GM18517 (cell line): ENCODE data around the gene ERG.

Experiments used
- ATAC-seq: cut with Tn5 transposase; IDR thresholded peaks from one replicate; pipeline ENCODE4 v1.9.1; 2021; ENCODE audit warnings: mild to moderate bottlenecking, moderate library complexity; ENCODE audit not compliant: unreplicated experiment

ERG gene, protein sequence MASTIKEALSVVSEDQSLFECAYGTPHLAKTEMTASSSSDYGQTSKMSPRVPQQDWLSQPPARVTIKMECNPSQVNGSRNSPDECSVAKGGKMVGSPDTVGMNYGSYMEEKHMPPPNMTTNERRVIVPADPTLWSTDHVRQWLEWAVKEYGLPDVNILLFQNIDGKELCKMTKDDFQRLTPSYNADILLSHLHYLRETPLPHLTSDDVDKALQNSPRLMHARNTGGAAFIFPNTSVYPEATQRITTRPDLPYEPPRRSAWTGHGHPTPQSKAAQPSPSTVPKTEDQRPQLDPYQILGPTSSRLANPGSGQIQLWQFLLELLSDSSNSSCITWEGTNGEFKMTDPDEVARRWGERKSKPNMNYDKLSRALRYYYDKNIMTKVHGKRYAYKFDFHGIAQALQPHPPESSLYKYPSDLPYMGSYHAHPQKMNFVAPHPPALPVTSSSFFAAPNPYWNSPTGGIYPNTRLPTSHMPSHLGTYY

DNA sequence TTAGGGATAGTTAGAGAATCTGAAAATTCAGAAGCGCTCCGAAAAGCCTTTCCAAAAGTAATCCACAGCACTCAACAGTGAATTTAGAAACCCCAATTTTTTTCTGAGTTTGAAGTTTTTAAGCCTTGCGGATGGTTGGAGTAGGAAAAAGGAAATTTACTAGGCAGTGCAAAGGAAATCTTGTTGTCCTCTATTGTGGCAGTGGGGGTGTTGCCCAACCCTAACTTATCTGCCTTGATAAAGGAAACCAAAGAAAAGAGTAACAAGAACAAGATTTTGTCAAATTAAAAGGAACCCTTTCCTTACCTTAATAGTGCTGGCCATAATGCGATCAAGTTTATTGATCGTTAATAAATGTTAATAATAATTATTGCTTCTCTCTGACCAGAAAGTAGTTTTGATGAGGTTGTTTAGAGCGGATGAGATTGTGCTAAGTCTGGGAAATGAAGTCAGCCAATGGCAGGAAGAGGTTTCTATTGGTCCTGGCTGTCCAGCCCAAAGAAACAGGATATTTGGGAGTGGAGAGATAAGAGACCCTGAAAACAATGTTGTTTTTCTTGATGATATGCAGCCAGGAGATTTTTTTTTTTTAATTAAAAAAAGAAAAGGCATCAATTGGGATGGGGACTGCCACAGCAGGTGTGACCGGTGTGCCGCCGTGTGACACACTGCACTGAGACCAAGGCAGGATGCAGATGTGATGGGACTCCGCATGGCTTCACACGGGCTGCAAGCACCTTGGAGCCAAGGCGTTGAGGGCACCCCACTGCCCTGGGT is at the start of gene ERG:
TSS of gene ERG (minus strand) at position 421 of the 777 bp plus-strand sequence. CDS start at position 324, 97 bp downstream.
- no peak for ATAC-seq

DNA sequence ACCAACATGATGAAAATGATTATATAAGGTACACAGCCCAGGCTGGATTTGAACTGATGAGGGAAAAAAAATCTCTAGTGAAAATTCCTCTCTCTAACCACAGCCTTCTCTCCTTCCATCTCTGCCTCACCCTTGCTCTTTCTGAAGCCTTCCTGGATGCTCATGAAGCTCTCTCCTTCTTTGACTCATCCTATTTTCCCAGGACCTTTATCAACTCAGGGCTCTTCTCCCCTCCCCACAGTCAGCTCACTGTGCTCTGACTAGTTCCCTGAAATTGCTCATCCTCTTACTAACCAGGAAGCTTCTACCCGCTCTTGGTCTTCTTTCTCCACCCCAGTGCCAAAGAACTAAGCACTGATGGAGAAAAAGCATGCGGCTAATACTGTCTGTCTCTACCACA is 46.4 kb upstream of the ERG start:
- ATAC-seq: no peak

DNA sequence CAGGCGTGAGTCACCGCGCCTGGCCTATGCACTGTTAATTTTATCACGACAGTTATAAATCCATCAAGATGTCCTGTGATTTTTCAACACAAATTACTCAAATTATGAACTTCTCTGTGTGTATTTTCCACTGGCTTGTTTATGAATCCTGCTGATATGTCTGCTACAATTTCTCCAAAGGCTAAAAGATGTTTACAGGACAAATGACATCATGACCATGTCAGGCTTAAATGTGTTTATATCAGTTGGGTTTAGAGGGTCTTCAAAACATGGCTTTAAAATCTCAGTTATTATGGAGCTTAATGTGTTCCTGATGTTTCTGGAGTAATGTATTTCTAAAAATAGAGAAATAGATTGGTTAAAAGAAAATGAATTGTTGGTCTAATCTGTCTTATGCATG is 44.0 kb upstream of the ERG start:
- ATAC-seq: no peak

DNA sequence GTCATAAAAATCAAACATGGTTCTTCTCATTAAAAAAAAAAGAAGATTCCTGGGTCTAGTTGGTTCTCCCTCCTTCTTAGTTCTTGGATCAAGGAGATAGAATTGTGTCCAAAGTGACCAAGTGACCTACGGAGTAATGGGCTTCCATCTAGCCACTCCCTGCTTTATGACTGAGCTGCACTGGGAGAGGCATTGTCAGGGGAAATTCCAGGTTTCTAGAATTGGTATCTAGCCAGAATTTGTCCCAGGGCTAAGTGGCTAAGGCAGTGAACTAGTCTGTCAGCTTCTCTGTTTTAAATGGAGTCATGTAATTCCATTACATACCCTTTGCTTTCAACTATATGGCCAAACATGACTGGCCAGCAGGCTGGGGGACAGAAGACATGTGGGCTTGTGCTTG is 40.1 kb upstream of the ERG start:
- ATAC-seq: no peak

DNA sequence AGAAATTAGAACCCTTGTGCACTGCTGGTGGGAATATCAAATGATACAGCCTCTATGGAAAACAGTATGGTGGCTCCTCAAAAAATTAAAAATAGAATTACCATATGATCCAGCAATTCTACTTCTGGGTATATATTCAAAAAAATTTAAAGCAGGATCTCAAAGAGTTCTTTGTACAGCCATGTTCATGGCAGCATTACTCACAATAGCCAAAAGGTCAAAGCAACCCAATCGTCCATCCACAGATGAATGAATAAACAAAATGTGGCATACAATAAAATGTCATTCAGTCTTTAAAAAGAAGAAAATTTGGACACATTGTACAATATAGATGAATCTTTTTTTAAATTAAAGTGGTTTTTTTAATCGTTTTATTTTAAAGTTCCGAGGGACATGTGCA is 36.3 kb upstream of the ERG start:
- no peak for ATAC-seq

DNA sequence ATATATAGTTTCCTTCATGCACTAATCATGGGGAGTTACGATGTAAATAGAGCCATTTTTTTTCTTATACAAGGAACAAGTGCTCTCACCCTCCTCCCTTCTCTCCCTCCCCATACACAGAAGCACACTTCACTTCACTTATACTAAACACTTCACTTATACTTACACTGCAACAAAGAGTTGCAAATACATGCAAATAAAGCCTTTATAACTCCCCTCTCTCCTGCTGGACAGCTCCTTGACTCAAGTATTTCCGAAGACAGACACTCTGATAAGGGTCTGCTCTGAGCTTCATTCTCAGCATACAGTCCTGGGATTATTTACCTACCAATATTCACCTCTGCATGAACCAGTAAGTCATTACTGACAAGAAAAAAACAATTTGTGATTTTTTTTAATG is 35.6 kb upstream of the ERG start:
- ATAC-seq: no peak

DNA sequence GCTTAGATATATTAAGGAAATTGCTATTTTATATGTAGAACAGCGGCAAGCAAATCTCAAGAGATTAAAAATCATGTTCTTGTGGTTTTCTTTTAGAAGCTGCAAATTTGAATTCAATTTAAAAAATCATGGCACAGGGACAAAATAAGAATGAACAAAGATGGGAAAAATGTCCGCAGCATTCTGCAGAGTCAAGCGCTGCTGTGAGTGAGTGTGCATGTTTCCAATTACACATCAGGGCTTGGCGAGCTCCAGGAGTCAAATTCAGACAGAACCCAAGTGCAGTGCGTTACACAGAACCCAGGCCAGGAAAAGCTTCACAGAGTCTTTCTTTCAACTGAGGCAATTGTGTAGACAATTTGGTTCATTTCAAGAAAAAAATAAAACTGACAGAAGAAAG is 33.3 kb upstream of the ERG start:
- no peak for ATAC-seq

DNA sequence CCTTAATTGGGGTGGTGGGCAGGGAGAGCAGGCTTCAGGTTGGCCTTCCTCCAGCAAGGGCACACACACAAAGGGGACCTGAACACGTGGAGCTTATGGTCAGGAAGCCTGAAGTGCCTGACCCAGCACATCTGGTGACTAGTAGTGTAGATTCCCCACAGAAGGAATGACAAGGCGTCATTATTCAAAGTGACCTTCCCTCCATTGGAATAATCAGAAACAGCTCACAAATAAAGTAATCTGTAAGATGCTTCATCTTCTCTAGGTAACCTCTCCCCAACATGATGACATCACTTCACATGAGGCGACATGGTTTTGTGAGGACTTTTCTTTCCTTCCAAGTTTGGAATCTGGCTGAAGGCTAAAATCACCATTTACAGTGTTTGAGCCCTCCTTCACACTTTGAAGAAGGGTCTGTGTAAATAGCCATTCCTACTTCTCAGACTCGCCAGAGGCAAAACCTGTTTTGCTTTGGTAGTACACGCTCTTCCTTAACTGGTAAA is 32.8 kb upstream of the ERG start:
- no peak for ATAC-seq

DNA sequence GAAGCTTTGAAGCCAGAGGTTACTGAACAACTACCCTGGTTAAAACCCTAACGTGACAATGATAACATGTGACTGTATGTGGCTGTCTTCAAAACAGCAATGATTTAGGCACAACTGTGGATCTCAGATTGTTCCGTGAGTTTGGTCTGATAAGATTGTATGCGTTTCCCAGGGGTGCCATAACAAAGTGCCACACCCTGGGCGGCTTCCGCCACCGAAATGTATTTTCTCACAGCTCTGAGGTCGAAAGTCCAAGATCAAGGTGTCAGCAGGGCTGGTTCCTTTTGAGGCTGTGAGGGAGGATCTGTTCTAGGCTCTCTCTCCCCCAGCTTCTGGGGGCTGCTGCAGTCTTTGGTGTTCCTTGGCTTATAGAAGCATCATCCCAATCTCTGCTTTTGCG is 29.5 kb upstream of the ERG start:
- ATAC-seq: no peak

DNA sequence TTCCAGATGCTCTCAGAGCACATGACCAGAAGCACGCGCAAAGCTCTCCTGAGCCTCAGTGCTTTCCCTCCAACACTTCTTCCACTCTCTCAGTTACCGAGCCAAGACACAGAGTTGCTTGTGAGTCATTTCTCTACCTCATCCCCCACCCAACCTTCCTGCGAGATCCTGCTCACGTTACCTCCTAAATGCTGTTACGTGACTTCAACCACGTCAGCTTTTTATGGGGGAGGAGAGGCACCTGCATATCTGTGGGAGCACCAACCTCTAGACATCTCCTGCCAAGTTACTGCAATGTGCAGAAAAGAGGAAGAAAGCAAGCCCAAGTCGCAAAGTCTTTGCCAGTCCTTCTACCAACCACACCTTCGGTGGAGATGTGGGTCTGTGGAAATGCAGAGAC is 27.2 kb upstream of the ERG start:
- no peak for ATAC-seq

DNA sequence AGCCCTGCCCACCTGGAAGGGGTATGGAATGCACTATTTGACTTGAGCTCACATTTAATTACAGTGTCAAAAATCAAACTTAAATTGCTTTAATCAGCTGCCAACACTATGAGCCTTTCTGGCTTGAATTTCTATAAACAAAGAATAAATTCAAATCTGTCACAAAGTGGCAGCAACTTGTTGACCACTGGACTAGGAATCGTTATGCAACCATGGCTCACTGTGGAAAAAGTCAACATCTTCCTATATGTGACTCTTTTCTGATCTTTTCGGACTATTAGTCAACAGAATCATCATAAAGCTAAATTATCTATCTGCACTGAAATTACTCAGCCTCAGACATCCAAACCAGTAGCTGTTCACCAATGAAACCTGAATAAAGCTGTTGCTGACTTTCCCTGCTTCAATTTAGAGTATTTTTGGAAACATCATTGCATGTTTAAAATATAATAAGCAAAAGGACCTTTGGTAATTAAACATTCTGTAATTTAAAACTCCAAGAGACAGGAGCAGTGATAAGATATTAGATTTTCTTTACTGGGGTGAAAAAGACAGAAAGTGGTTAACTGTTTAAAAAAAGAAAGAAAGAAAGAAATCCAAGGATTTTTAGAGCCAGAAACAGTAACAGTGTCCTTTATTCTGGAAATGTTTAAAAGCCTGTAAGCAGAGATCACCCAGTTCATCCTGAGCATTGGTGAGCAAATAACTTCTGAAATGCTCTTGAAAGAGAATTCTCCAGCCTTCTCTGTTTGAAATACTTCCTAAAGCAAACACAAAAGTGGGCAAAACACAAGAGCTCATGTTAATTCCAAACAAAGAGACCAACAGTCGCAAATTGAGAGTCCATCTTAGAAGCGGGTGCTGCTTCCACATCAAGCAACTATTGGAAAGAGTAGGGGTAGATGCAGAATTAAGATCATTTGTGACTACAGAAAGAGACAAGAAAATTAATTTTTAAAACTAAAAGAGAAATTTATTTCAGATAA is 26.2 kb upstream of the ERG start:
- no peak for ATAC-seq

DNA sequence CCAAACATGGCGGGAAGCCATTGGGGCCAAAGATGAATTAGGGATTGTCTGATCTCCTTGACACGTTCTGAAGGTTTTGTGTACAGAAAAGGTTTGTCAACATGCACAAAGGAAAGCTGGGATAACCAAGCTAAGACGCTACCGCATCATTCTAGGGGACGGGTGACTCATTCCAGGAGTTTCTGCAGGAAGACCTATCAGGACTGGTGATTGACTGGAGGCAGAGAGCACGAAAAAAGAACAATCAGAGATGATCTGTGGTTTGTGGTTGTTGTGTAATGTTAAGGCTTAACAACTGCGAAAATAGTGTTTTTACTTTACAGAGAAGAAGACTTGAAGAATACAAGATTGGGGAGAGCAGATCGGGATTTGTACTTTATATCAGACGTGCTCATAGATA is 22.2 kb upstream of the ERG start:
- no peak for ATAC-seq

DNA sequence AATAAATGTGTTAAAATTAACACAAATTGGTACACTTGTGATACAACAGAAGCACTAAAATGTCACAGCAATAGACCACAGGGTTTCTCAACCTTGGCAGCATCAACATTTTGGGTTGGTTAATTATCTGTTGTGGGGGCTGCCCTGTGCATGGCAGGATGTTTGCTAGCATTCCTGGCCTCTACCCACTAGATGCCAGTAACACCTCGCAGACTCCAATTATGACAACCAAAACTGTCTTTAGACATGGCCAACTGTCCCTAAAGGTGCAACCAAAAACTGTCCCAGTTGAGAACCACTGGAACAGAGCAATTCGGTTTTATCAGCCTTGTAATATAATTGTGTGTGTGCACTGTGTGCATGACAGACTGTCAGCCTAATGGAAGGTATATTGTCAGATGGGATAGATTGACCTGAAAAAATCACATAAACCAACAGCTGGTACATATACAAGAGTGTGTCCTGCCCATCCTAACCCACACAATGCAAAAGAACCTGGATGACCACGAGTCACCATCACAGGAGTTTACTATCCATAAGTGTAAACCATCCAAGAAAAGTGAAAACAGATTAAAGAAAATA is 13.5 kb upstream of the ERG start:
- ATAC-seq: no peak

DNA sequence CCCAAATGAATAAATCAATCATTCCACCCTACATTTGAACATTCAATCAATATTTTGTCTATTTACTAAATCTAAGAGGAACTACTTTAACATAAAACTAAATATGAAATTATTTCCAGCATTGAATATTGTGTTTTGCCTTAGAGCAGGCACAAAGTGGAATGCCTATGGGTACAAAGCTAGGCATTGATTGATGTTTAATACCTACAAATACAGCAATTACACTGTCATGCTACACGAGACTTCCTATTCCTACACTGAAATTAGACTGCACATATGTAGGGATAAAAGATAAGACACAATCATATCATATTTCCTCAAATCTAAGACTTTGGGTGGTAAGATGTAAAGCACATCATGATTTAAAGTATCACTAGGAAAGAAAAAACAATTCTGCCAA is 12.9 kb upstream of the ERG start:
- ATAC-seq: no peak

DNA sequence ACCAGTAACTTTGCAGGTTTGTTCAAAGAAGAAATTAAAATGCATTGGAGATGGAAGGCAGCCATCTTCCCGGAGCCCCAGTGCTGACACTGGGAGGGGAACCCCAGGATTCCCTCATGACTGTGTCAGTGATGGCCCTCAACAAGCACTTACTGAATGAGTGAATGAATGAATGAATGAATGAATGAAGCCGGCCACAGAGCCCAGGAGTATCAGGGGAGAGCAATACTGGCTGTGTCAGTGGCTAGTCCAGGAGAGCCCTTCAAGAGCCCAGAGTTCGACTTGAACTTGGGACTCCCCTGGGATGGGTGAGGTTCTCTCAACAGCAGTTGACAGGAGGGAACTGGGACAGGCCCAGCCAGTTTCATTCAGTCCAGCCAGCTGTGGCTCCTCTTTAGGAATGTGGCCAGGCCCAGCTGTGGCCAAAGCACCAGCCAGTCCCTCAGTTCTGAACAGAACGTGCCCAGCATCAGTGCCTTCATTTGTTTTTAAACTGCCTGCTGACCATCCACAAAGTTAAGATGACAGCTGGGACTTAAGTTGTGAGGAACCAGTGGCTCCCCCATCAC is 9.2 kb upstream of the ERG start:
- no peak for ATAC-seq

DNA sequence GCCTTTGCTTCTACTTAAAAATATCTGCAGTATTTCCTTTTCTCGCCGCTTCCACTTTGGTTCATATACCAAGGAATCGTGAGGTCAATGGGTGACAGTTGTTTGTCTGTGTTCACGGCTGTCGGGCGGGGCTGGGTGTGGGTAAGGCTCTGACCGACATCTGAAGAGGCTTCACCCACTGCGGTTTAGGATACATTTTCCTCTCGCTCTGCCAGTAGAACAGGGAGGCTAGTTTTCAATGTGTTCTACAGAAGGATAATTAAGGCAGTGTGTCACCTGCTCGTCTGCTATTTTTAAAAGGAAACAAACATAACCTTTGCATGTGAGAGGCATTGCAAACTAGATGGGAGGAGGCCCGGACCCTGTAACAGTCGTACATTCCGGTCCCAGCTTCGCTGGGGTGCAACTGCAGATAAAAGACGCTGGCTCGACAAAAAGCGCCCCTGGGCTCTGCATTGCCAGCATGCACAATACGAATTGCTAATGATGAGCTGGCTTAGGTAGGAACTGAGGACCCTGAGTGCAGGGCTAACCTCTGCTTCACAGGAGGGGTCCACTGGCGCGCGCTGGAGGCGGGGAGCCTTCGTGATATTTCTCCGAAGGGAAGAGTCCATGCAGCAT is 8.5 kb upstream of the ERG start:
- ATAC-seq: no peak

DNA sequence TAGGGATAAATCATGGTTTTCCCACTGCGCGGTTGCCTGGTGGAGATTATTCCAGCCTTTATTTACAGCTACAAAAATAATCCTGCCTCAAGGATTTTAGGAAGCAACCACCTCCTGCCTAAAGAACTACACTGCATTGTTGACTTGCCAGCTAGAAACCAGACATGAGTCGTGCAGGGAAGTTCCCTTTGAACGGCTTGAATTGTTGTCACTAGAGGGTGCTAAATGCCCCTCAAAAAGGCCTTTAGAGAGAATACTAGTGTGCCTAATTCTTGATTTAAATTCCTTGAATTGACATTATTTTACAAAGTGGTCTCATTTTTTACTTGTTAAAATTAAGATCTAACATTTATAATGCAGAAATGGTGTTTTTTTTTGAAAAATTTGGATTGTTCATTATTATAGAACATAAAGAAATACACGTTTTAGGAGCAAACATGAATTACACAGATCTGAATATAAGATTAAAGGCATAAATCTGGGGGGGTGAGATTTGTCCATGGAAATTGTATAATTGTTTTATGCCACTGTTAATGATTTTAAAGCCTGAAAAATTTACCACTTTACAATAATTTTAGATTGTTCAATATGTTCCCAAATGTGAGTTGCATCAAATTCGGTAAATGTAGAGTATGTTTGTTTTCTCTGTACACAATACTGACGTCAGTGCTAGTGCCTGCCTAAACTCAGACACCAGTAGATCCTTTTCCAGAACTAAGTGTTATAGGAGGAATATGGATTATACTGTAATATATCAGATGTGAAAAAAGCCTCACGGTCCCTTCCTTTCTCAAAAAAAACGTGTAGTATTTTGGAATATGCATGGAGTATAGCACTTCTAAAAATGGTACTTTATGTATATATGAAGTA is 7.6 kb upstream of the ERG start:
- ATAC-seq: no peak

DNA sequence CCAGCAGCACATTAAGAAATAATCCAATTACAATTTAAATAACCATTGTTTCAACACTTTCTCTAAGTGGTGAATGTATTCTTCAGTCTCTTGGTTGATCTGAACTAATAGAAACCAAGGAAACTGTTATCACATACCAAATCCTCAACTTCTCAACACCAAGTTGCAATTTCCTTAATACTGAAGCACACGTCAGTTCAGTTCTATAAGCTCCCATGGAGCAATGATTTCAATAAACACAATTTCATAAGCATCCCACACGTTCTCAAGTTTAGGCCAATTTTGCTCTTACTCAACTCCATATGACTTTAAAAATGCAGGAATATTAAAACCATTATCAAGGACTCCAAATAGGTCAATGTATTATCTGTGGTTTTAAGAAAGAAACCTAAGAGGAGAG is 5.8 kb upstream of the ERG start:
- no peak for ATAC-seq

DNA sequence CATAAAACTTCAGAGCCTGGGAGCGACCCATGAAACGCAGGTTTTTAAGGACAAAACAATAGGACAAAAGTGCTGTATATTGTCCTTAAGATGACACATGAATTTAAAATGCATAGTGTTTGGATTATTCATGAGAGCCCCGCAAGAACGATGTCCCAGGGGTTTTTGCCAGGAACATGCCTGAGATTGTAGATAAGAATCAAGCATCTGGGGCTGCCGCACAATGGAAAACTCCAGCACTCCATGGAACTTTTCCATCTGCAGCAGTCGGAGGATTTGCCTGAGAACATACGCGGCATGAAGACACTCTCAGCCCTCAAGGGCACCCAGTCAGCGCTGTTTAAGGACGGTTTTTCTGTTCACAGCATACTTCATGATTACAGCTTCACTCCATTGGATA is 5.3 kb upstream of the ERG start:
- ATAC-seq: no peak
